GM12878 (cell line): ENCODE results near the gene PPT1. TPM values are rescaled to one million over a fixed set of nuclear protein-coding genes. Genes with fewer than 3 reads are reported as not detected.
A peak's percentile ranks its signal among the peaks of the same experiment; 100 is the strongest.

ENCODE experiments used
- E2F4 ChIP-seq: IDR thresholded peaks from 2 replicates; pipeline ENCODE4 v1.6.1; 2012; ENCODE audit warnings: low read depth, low read length, improper control_type of control experiment
- HDAC2 ChIP-seq: fragments of 200-600 bp; sonication (generic); IDR thresholded peaks from 2 replicates; pipeline ENCODE4 v1.6.1; 2017
- HDAC6 ChIP-seq: fragments of 200-600 bp; sonication (generic); IDR thresholded peaks from one replicate; pipeline ENCODE4 v1.8.0; 2017; ENCODE audit warnings: antibody characterized with exemption; ENCODE audit not compliant: unreplicated experiment
- LARP7 ChIP-seq: fragments of 450-650 bp; IDR thresholded peaks from 2 replicates; pipeline ENCODE4 v1.6.1; 2017; ENCODE audit warnings: mild to moderate bottlenecking
- MEF2A ChIP-seq: IDR thresholded peaks from 2 replicates; pipeline ENCODE4 v1.6.1; 2011; ENCODE audit warnings: low read depth, mild to moderate bottlenecking, low read length, moderate library complexity; ENCODE audit not compliant: insufficient read depth
- MTA2 ChIP-seq: fragments of 450-650 bp; IDR thresholded peaks from 2 replicates; pipeline ENCODE4 v1.6.1; 2016; ENCODE audit warnings: low read depth, mild to moderate bottlenecking, moderate library complexity
- NBN ChIP-seq: fragments of 450-650 bp; IDR thresholded peaks from 2 replicates; pipeline ENCODE4 v1.6.1; 2016
- NFIC ChIP-seq: IDR thresholded peaks from 2 replicates; pipeline ENCODE4 v1.6.1; 2012; ENCODE audit warnings: low read depth, mild to moderate bottlenecking, inconsistent platforms, low read length, moderate library complexity
- NRF1 ChIP-seq: conservative IDR thresholded peaks from 2 replicates; pipeline ENCODE4 v1.6.1; 2011; ENCODE audit warnings: mild to moderate bottlenecking, low read depth, low read length, improper control_type of control experiment
- RUNX3 ChIP-seq: IDR thresholded peaks from 2 replicates; pipeline ENCODE4 v1.6.1; 2012; ENCODE audit warnings: low read length, inconsistent platforms
- TAF1 ChIP-seq: IDR thresholded peaks from 2 replicates; pipeline ENCODE4 v1.6.1; 2011; ENCODE audit warnings: mild to moderate bottlenecking, low read depth, low read length, borderline replicate concordance
- TARDBP ChIP-seq: IDR thresholded peaks from 2 replicates; pipeline ENCODE4 v1.6.1; 2016; ENCODE audit warnings: borderline replicate concordance
- WRNIP1 ChIP-seq: IDR thresholded peaks from 2 replicates; pipeline ENCODE4 v1.6.1; 2011; ENCODE audit warnings: low read depth, low read length, improper control_type of control experiment, borderline replicate concordance
- YBX1 ChIP-seq: fragments of 450-650 bp; IDR thresholded peaks from 2 replicates; pipeline ENCODE4 v1.6.1; 2016; ENCODE audit warnings: antibody characterized with exemption
- ZBTB4 ChIP-seq: fragments of 450-650 bp; formaldehyde crosslinking; IDR thresholded peaks from 2 replicates; pipeline ENCODE4 v1.4.0; 2022; ENCODE audit warnings: mild to moderate bottlenecking, moderate library complexity
- polyA plus RNA-seq, 11 experiments: library from polyadenylated mRNA; depleted of rRNA in 4 of 11; unstranded in 6 of 11; stranded (reverse) in 5 of 11; fragments of >200 nt; fragmentation: Nextera tagmentation in 4 of 11; fragmentation: Illumina TruSeq in 1 of 11; extraction: Ambion mirVana in 4 of 11; extraction: Trizol in 1 of 11; gene quantifications; 1 replicate in 1 of 11; 2 replicates in 10 of 11; pipeline versions ENCODE4 v1.2.1 to v1.2.3, GENCODE V29; 2011 to 2016; ENCODE audit warnings: inconsistent platforms in 2 of 11, missing spikeins in 2 of 11, low read depth in 1 of 11
- total RNA-seq, 4 experiments: library from RNA; depleted of rRNA in 3 of 4; stranded (reverse); fragments of >200 nt in 3 of 4; fragmentation: Illumina TruSeq in 1 of 4; extraction: Trizol in 1 of 4; gene quantifications; 2 replicates each; pipeline versions ENCODE4 v1.2.1 to v1.2.3, GENCODE V29; 2013 to 2021
- TF ChIP-seq, protein P1 (sequence below): fragments of 450-650 bp; IDR thresholded peaks from 2 replicates; pipeline ENCODE4 v1.6.1; 2018; ENCODE audit warnings: borderline replicate concordance, mild to moderate bottlenecking; ENCODE audit not compliant: partially characterized antibody
- TF ChIP-seq, protein P2 (sequence below): IDR thresholded peaks from 2 replicates; pipeline ENCODE4 v1.6.1; 2012; ENCODE audit warnings: low read depth, low read length, improper control_type of control experiment
- TF ChIP-seq, protein P3 (sequence below): fragments of 450-650 bp; IDR thresholded peaks from 2 replicates; pipeline ENCODE4 v1.6.1; 2017; ENCODE audit warnings: low read depth, mild to moderate bottlenecking, moderate library complexity

Gene PPT1
- total and polyA plus RNA-seq, 10 of the 15 experiments (the other 5 are each of a cell fraction or from before 2014, with no cell fraction given): 50.4 to 147 (median 103) TPM

DNA sequence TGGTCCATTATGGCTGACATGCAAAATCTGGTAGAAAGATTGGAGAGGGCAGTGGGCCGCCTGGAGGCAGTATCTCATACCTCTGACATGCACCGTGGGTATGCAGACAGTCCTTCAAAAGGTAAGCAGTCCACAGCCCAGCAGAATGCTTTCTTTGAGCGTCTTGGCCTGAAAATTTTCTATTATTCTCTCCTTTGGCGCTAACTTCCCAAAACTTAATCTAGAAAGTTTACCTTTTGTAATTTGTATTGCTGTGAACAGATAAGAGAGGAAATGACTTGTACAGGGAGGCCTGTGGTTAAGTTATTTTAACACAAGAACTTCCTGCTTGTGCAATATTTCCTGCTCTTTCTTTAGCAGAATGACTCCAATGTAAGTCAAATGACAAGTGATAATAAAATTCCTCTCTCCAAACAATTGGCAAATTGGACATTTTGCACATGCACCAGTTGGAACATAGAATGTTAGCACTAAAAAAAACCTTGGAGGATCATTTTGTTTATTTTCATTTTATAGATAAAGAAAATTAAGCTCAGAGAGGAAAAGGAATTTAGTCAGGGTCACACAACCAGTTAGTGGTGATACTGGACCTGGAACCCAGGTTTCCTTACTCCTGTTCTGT, 37.6 kb downstream of the PPT1 start (continued):
- peak; percentile 78 for TF ChIP-seq NFIC
- no peak for TF ChIP-seq TARDBP
- no peak for TF ChIP-seq TAF1
- TF ChIP-seq NRF1: no peak
- TF ChIP-seq LARP7: no peak
- TF ChIP-seq, protein P1, sequence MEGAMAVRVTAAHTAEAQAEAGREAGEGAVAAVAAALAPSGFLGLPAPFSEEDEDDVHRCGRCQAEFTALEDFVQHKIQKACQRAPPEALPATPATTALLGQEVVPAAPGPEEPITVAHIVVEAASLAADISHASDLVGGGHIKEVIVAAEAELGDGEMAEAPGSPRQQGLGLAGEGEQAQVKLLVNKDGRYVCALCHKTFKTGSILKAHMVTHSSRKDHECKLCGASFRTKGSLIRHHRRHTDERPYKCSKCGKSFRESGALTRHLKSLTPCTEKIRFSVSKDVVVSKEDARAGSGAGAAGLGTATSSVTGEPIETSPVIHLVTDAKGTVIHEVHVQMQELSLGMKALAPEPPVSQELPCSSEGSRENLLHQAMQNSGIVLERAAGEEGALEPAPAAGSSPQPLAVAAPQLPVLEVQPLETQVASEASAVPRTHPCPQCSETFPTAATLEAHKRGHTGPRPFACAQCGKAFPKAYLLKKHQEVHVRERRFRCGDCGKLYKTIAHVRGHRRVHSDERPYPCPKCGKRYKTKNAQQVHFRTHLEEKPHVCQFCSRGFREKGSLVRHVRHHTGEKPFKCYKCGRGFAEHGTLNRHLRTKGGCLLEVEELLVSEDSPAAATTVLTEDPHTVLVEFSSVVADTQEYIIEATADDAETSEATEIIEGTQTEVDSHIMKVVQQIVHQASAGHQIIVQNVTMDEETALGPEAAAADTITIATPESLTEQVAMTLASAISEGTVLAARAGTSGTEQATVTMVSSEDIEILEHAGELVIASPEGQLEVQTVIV: no peak
- TF ChIP-seq MEF2A: peak; percentile 77; the same call in 1 of the 2 replicates
- TF ChIP-seq ZBTB4: no peak
- TF ChIP-seq, protein P2, sequence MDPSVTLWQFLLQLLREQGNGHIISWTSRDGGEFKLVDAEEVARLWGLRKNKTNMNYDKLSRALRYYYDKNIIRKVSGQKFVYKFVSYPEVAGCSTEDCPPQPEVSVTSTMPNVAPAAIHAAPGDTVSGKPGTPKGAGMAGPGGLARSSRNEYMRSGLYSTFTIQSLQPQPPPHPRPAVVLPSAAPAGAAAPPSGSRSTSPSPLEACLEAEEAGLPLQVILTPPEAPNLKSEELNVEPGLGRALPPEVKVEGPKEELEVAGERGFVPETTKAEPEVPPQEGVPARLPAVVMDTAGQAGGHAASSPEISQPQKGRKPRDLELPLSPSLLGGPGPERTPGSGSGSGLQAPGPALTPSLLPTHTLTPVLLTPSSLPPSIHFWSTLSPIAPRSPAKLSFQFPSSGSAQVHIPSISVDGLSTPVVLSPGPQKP: no peak
- TF ChIP-seq, protein P3, sequence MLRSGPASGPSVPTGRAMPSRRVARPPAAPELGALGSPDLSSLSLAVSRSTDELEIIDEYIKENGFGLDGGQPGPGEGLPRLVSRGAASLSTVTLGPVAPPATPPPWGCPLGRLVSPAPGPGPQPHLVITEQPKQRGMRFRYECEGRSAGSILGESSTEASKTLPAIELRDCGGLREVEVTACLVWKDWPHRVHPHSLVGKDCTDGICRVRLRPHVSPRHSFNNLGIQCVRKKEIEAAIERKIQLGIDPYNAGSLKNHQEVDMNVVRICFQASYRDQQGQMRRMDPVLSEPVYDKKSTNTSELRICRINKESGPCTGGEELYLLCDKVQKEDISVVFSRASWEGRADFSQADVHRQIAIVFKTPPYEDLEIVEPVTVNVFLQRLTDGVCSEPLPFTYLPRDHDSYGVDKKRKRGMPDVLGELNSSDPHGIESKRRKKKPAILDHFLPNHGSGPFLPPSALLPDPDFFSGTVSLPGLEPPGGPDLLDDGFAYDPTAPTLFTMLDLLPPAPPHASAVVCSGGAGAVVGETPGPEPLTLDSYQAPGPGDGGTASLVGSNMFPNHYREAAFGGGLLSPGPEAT: 0 out of 2 replicates have a peak, but pooled peaks have one; percentile 20
- no peak for TF ChIP-seq E2F4
- TF ChIP-seq HDAC6: no peak
- no peak for TF ChIP-seq NBN
- no peak for TF ChIP-seq MTA2
- no peak for TF ChIP-seq WRNIP1
- TF ChIP-seq YBX1: no peak
- TF ChIP-seq HDAC2: no peak
- TF ChIP-seq RUNX3: peak; percentile 88
